Esophagus muscularis mucosa (tissue), 3 donors: ENCODE results near the gene TTC17.

Source experiments
- CTCF ChIP-seq, 3 experiments: fragments of 200-600 bp in 2 of 3; fragments of 450-650 bp in 1 of 3; sonication (generic) in 2 of 3; IDR thresholded peaks; one replicate each; pipeline ENCODE4 v1.5.1; 2017 to 2019; ENCODE audit warnings: antibody characterized with exemption in 3 of 3, mild to moderate bottlenecking in 2 of 3, moderate library complexity in 1 of 3
- EP300 ChIP-seq: sonication (generic); formaldehyde crosslinking; IDR thresholded peaks from one replicate; pipeline ENCODE4 v1.6.1; 2017; ENCODE audit warnings: antibody characterized with exemption

- no peak for TF ChIP-seq EP300
- TF ChIP-seq CTCF (IDR thresholded peaks at IDR 0.05), result no peak
These were observed 103.6 kb downstream of the TTC17 start for GRCh38 chr11:43462359-43462758.
